Stimulated activated CD4-positive, alpha-beta T cell treated with anti-CD3 and anti-CD28 coated beads, Interleukin-4, amount 100 ng/mL, for 4 hours (primary cell): ENCODE measurements around the gene KCTD17.

ENCODE experiments used
- DNase-seq, 2 experiments: peaks; one replicate each; pipeline ENCODE4 v3.0.0-alpha.2; 2020

The KCTD17 gene

GRCh38 chr22:37051391-37052385, at the start of gene KCTD17:
TSS of gene KCTD17 (plus strand) at chr22:37051742. CDS start at chr22:37051761, 19 bp downstream.
- peak; percentile 75 to 82 for DNase-seq

GRCh38 chr22:37001826-37002225, 49.7 kb upstream of the KCTD17 start:
- no peak for DNase-seq

GRCh38 chr22:37002633-37003032, 48.9 kb upstream of the KCTD17 start:
- no peak for DNase-seq

- DNase-seq = no peak
Measured at GRCh38 chr22:37007651-37008050, 43.9 kb upstream of the KCTD17 start.

- DNase-seq = no peak
Measured at GRCh38 chr22:37008365-37008764, 43.2 kb upstream of the KCTD17 start.

GRCh38 chr22:37009490-37009889, 42.1 kb upstream of the KCTD17 start:
- DNase-seq = no peak

GRCh38 chr22:37010174-37010573, 41.4 kb upstream of the KCTD17 start:
- DNase-seq = no peak

GRCh38 chr22:37010976-37011375, 40.6 kb upstream of the KCTD17 start:
- no peak for DNase-seq

- no peak for DNase-seq
Measured at GRCh38 chr22:37011472-37011871, 40.1 kb upstream of the KCTD17 start.

GRCh38 chr22:37012262-37012904, 39.2 kb upstream of the KCTD17 start:
- DNase-seq = no peak

- DNase-seq = no peak
Measured at GRCh38 chr22:37012956-37013355, 38.6 kb upstream of the KCTD17 start.

GRCh38 chr22:37014415-37014806, 37.1 kb upstream of the KCTD17 start:
- no peak for DNase-seq

- no peak for DNase-seq
Measured at GRCh38 chr22:37014835-37015586, 36.5 kb upstream of the KCTD17 start.

GRCh38 chr22:37015587-37015878, 36.0 kb upstream of the KCTD17 start:
- DNase-seq = no peak

- no peak for DNase-seq
Measured at GRCh38 chr22:37016134-37016910, 35.2 kb upstream of the KCTD17 start.

- DNase-seq = no peak
Measured at GRCh38 chr22:37017356-37017755, 34.2 kb upstream of the KCTD17 start.

GRCh38 chr22:37018086-37018814, 33.3 kb upstream of the KCTD17 start:
- no peak for DNase-seq

- DNase-seq = no peak
Measured at GRCh38 chr22:37018815-37019308, 32.7 kb upstream of the KCTD17 start.

GRCh38 chr22:37019309-37020191, 32.0 kb upstream of the KCTD17 start, which contains the start of the genes MPST and TST:
TSS of gene MPST (plus strand) at chr22:37019742. CDS start at chr22:37019837, 95 bp downstream.
TSS of gene TST (minus strand) at chr22:37019447. CDS start at chr22:37018732, 715 bp downstream.
- DNase-seq = peak; percentile 5 to 36

- DNase-seq = no peak
Measured at GRCh38 chr22:37020192-37020479, 31.4 kb upstream of the KCTD17 start.

- no peak for DNase-seq
Measured at GRCh38 chr22:37021041-37021440, 30.5 kb upstream of the KCTD17 start.
